ENCODE measurements around the gene EHBP1. TPM values are rescaled to one million over a fixed set of nuclear protein-coding genes. Genes with fewer than 3 reads are reported as not detected.

Gene EHBP1
- total RNA-seq, 1 donor from 2014 or later = 45.8 TPM

DNA sequence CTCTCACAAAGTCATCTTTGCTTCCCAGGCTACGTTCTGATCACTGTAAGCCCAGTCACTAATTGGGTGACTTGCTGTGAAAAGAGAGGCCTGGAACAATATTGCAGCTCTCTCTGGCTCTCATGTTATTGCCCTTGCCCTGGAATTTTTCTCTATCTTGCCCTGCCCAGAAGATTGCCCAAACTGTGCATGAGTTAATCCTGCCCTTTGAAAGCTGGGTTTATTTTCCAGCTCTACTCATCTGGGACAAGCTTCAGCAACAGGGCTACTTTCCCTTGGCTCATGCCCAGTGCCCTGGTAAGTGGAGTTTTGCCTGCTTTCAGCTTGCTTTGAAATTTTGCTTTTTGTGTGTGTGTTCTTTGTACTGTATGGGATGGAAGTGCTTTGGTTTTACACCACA is 6.9 kb upstream of the EHBP1 start:
- no peak overlapping the region for H3K4me3 ChIP-seq
- TF ChIP-seq, protein P1, sequence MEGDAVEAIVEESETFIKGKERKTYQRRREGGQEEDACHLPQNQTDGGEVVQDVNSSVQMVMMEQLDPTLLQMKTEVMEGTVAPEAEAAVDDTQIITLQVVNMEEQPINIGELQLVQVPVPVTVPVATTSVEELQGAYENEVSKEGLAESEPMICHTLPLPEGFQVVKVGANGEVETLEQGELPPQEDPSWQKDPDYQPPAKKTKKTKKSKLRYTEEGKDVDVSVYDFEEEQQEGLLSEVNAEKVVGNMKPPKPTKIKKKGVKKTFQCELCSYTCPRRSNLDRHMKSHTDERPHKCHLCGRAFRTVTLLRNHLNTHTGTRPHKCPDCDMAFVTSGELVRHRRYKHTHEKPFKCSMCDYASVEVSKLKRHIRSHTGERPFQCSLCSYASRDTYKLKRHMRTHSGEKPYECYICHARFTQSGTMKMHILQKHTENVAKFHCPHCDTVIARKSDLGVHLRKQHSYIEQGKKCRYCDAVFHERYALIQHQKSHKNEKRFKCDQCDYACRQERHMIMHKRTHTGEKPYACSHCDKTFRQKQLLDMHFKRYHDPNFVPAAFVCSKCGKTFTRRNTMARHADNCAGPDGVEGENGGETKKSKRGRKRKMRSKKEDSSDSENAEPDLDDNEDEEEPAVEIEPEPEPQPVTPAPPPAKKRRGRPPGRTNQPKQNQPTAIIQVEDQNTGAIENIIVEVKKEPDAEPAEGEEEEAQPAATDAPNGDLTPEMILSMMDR (IDR thresholded peaks at IDR 0.05) = no peak
- H3K27ac ChIP-seq = no peak overlapping the region
- no peaks in the 10 kb centered on the region for H3K36me3 ChIP-seq
- intact Hi-C loops (cut with DNase I) = no loop called here
- DNase-seq (no peak), ATAC-seq (no peak)
- H3K27me3 ChIP-seq (ENCODE audit: low read depth) = no peaks in the 10 kb centered on the region
- H3K9me3 ChIP-seq = no peaks in the 10 kb centered on the region
- no peaks in the 10 kb centered on the region for H3K4me1 ChIP-seq

DNA sequence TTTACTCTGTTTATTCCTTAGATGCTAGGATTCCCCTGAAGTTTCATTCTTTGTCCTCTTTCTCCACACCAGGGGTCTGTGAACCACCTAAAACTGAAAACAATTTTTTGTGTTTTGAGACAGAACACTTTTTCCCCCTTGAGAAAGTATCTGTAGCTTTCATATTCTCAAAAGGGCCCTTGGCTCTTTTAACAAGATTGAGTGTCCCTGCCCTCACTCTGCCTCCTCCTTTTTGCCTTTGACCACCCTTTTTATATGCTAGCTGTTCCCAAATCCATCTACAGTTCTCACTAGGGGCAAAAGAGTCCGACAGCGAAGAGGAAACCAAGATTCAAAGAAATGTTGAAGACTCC is 883 bp upstream of the EHBP1 start:
- H3K36me3 ChIP-seq = no peaks in the 10 kb centered on the region
- DNase-seq (no peak), ATAC-seq (no peak)
- H3K4me3 ChIP-seq = peak overlapping the region; percentile 78
- H3K4me1 ChIP-seq = peaks cover 27% of the 10 kb centered on the region
- H3K9me3 ChIP-seq = no peaks in the 10 kb centered on the region
- H3K27me3 ChIP-seq (ENCODE audit: low read depth) = no peaks in the 10 kb centered on the region
- intact Hi-C loops (cut with DNase I) = no loop called here
- TF ChIP-seq, protein P1 (IDR thresholded peaks at IDR 0.05) = no peak
- H3K27ac ChIP-seq = peak overlapping the region; percentile 83

DNA sequence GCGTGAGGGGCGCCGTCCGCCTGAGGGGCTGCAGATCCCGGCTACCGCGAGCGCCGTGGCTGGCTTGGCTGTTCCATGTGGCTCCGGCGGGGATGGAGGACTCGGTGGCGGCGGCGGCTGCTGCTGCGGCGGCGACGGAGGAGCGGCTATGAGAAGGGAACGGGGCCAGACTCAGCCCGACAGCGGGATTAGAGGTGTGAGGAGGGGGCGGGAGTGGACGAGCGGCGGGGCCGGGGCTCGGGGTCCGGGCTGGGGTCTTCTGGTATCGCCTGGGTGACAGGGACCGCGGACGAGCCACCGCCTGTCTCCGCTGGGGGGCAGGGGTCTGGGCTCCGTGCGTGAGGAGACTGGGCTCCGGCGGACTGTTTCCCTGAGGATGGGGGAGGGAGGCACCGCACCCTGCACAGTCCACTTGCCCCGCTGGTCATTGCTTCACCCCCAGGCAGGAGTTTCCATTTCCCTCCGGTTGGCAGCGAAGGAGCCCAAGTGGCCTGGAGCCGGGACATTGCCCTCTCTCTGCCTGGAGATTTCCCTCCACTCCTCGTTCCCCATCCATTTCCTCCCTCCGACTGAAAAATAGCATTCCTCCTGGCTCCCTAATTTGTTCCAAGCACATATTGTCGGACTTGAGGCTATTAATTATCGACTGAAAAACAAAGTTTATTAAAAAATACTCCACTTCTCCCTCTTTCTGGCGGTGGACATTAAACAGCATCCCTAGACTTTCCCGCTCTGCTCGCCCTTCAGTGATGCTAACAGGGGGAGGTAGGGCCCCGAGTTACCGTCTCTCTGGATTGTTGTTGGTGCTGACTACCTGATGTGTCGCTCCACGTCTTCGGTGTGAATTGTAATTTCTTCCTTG is 577 bp downstream of the EHBP1 start:
- Histone ChIP-seq H3K9me3 (no peaks in the 10 kb centered on the region), H3K36me3 (peaks cover under 1% of the 10 kb centered on the region), H3K4me3 (peak overlapping the region; percentile 78), H3K4me1 (peaks cover 27% of the 10 kb centered on the region), H3K27me3 (ENCODE audit: low read depth) (no peaks in the 10 kb centered on the region), H3K27ac (peak overlapping the region; percentile 84)
- DNase-seq = peak; percentile 77
- ATAC-seq = peak; percentile 63 to 76
- intact Hi-C loops (cut with DNase I) = no loop called here
- TF ChIP-seq, protein P1 (IDR thresholded peaks at IDR 0.05) = peak; percentile 42

DNA sequence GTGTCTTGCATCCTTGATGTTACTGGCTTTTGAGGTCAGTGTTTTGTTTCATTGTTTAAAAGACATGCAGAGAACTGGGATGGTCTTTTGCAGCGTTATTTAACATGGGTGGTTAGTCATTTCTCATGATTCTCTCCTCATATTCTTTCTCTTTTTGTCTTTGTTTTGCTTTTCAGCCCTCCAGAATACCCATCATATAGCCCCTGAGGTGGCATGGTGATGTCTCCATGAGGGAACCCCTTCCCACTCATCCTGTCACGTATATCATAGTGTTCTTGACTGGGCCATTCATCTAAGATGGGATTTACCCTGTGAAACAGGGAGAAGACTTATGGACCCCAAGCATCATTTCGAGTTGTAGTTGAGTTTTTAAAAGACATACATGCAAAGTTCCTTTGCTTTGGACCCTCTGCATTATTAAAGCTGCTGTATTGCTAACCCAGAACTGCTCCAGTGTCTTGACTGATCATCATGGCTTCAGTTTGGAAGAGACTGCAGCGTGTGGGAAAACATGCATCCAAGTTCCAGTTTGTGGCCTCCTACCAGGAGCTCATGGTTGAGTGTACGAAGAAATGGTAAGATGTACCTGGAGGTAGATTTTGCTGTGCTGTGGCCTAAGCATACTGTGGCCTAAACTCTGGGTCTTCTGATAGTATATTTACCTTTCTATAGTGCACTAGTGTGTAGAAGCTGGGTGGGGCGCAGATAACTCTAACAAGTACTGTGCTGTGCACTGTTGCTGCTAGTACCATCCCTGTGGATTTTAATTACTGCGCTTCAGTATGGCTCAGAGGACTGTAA is 1.4 kb downstream of the EHBP1 start:
- Histone ChIP-seq H3K4me1 (peaks cover 27% of the 10 kb centered on the region), H3K36me3 (peaks cover 8% of the 10 kb centered on the region), H3K27me3 (ENCODE audit: low read depth) (no peaks in the 10 kb centered on the region), H3K4me3 (peak overlapping the region; percentile 78), H3K9me3 (no peaks in the 10 kb centered on the region), H3K27ac (peak overlapping the region; percentile 84)
- TF ChIP-seq, protein P1 (IDR thresholded peaks at IDR 0.05) = no peak
- DNase-seq = no peak
- intact Hi-C loops (cut with DNase I) = no loop called here
- no peak for ATAC-seq

DNA sequence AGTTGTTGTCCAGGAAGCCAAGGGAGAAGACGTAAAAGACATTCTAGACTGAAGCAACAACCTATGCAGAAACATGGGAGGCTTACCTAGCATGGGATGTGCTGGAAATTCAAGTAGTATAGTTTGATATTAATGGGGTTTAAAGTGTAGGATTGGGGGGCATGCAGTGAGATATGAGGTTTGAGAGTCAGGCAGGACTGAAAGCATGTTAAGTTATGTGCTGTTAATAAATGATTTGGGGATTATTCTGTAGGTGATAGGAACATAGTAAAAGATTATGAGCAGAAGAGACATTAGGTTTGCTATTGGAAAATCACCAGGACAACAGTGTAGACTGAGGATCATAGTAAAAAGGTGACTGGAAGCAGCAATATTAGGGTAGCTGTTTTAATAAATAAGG is 3.2 kb downstream of the EHBP1 start:
- H3K36me3 ChIP-seq = peaks cover 8% of the 10 kb centered on the region
- TF ChIP-seq, protein P1 (IDR thresholded peaks at IDR 0.05) = no peak
- peaks cover 27% of the 10 kb centered on the region for H3K4me1 ChIP-seq
- intact Hi-C loops (cut with DNase I) = no loop called here
- H3K27ac ChIP-seq = no peak overlapping the region
- ATAC-seq = no peak
- H3K9me3 ChIP-seq = no peaks in the 10 kb centered on the region
- H3K4me3 ChIP-seq = no peak overlapping the region
- no peak for DNase-seq
- H3K27me3 ChIP-seq (ENCODE audit: low read depth) = no peaks in the 10 kb centered on the region

Measured in lower lobe of right lung (tissue), 2 donors.